Measurements from ENCODE around the gene LRRC71. TPM values are rescaled to one million over a fixed set of nuclear protein-coding genes. Genes with fewer than 3 reads are reported as not detected.

Gene LRRC71
- total RNA-seq, 1 donor = 0.36 TPM

- no peak for TF ChIP-seq CTCF (IDR thresholded peaks at IDR 0.05; ENCODE audit: extremely low read depth, low read depth, low read length)
- H3K27me3 ChIP-seq (ENCODE audit: insufficient read depth, low read length) = no peaks in the 10 kb centered on the region
- no peaks in the 10 kb centered on the region for H3K79me2 ChIP-seq (ENCODE audit: insufficient read depth, low read length)
- no peak overlapping the region for H3K4me3 ChIP-seq (ENCODE audit: insufficient read depth, low read length)
- peaks cover 74% of the 10 kb centered on the region for H3K36me3 ChIP-seq (ENCODE audit: insufficient read depth, low read length)
- no peak overlapping the region for H3K27ac ChIP-seq (ENCODE audit: low read depth, low read length)
- H3K9me3 ChIP-seq (ENCODE audit: low read depth, low read length) = no peaks in the 10 kb centered on the region
- no peaks in the 10 kb centered on the region for H3K4me1 ChIP-seq (ENCODE audit: insufficient read depth, low read length)
- H2AFZ ChIP-seq (ENCODE audit: low read length) = no peak overlapping the region
- no peaks in the 10 kb centered on the region for H4K20me1 ChIP-seq (ENCODE audit: insufficient read depth, low read length)
- DNase-seq (ENCODE audit: insufficient read length, low spot score, missing footprints) = no peak
- H3K4me2 ChIP-seq (ENCODE audit: insufficient read depth, low read length) = no peak overlapping the region
Measured at GRCh38 chr1:156947127-156947526, 26.7 kb downstream of the LRRC71 start.

- H3K79me2 ChIP-seq (ENCODE audit: insufficient read depth, low read length) = no peaks in the 10 kb centered on the region
- no peaks in the 10 kb centered on the region for H4K20me1 ChIP-seq (ENCODE audit: insufficient read depth, low read length)
- no peaks in the 10 kb centered on the region for H3K9me3 ChIP-seq (ENCODE audit: low read depth, low read length)
- no peak for TF ChIP-seq CTCF (IDR thresholded peaks at IDR 0.05; ENCODE audit: extremely low read depth, low read depth, low read length)
- H3K4me1 ChIP-seq (ENCODE audit: insufficient read depth, low read length) = no peaks in the 10 kb centered on the region
- H2AFZ ChIP-seq (ENCODE audit: low read length) = no peak overlapping the region
- H3K4me2 ChIP-seq (ENCODE audit: insufficient read depth, low read length) = no peak overlapping the region
- H3K4me3 ChIP-seq (ENCODE audit: insufficient read depth, low read length) = no peak overlapping the region
- H3K27me3 ChIP-seq (ENCODE audit: insufficient read depth, low read length) = no peaks in the 10 kb centered on the region
- no peak overlapping the region for H3K27ac ChIP-seq (ENCODE audit: low read depth, low read length)
- peaks cover 80% of the 10 kb centered on the region for H3K36me3 ChIP-seq (ENCODE audit: insufficient read depth, low read length)
- DNase-seq (ENCODE audit: insufficient read length, low spot score, missing footprints) = no peak
Measured at GRCh38 chr1:156947818-156948525, 27.5 kb downstream of the LRRC71 start.

GRCh38 chr1:156948708-156949107 is 28.3 kb downstream of the LRRC71 start:
- H3K27me3 ChIP-seq (ENCODE audit: insufficient read depth, low read length) = no peaks in the 10 kb centered on the region
- no peak overlapping the region for H2AFZ ChIP-seq (ENCODE audit: low read length)
- peak; percentile 43 for TF ChIP-seq CTCF (IDR thresholded peaks at IDR 0.05; ENCODE audit: extremely low read depth, low read depth, low read length)
- H3K27ac ChIP-seq (ENCODE audit: low read depth, low read length) = no peak overlapping the region
- no peaks in the 10 kb centered on the region for H4K20me1 ChIP-seq (ENCODE audit: insufficient read depth, low read length)
- no peaks in the 10 kb centered on the region for H3K9me3 ChIP-seq (ENCODE audit: low read depth, low read length)
- no peak overlapping the region for H3K4me3 ChIP-seq (ENCODE audit: insufficient read depth, low read length)
- peaks cover 77% of the 10 kb centered on the region for H3K36me3 ChIP-seq (ENCODE audit: insufficient read depth, low read length)
- no peak overlapping the region for H3K4me2 ChIP-seq (ENCODE audit: insufficient read depth, low read length)
- H3K4me1 ChIP-seq (ENCODE audit: insufficient read depth, low read length) = no peaks in the 10 kb centered on the region
- H3K79me2 ChIP-seq (ENCODE audit: insufficient read depth, low read length) = no peaks in the 10 kb centered on the region
- peak; percentile 46 for DNase-seq (ENCODE audit: insufficient read length, low spot score, missing footprints)

- Histone ChIP-seq H3K36me3 (ENCODE audit: insufficient read depth, low read length) (peaks cover 73% of the 10 kb centered on the region), H3K4me3 (ENCODE audit: insufficient read depth, low read length) (no peak overlapping the region)
Measured at GRCh38 chr1:156949127-156949526, 28.7 kb downstream of the LRRC71 start.

More at GRCh38 chr1:156949127-156949526, 28.7 kb downstream of the LRRC71 start:
- Histone ChIP-seq H4K20me1 (ENCODE audit: insufficient read depth, low read length) (no peaks in the 10 kb centered on the region), H3K27me3 (ENCODE audit: insufficient read depth, low read length) (no peaks in the 10 kb centered on the region), H3K79me2 (ENCODE audit: insufficient read depth, low read length) (no peaks in the 10 kb centered on the region), H2AFZ (ENCODE audit: low read length) (no peak overlapping the region), H3K4me1 (ENCODE audit: insufficient read depth, low read length) (no peaks in the 10 kb centered on the region), H3K9me3 (ENCODE audit: low read depth, low read length) (no peaks in the 10 kb centered on the region), H3K27ac (ENCODE audit: low read depth, low read length) (no peak overlapping the region), H3K4me2 (ENCODE audit: insufficient read depth, low read length) (no peak overlapping the region)
- no peak for TF ChIP-seq CTCF (IDR thresholded peaks at IDR 0.05; ENCODE audit: extremely low read depth, low read depth, low read length)
- DNase-seq (ENCODE audit: insufficient read length, low spot score, missing footprints) = no peak

All from osteoblast (primary cell).